Measurements from ENCODE around the gene PFN2.
"Not testable (repeated sequence)": the region's sequence is repeated elsewhere in the genome, so short reads cannot be mapped to it uniquely, and the experiment has no call there.

Gene PFN2

GRCh38 chr3:149970716-149971402 is at the start of gene PFN2:
Gene PFN2, minus strand, starts transcription at chr3:149970895. Its CDS starts 39 bp downstream, at chr3:149970856.
- Mint-ChIP-seq H3K36me3 (ENCODE audit: low read depth) (peaks cover 4% of the 10 kb centered on the region), H3K9me3 (no peaks in the 10 kb centered on the region), H3K27me3 (peaks cover 46% of the 10 kb centered on the region), H3K27ac (peak within 1 kb of the TSS; percentile 85), H3K4me1 (ENCODE audit: low read depth) (peaks cover 19% of the 10 kb centered on the region), H3K4me3 (peak within 1 kb of the TSS; percentile 83)
- peak; percentile 74 for DNase-seq

- Mint-ChIP-seq H3K4me3 (no peak overlapping the region), H3K36me3 (ENCODE audit: low read depth) (no peaks in the 10 kb centered on the region), H3K27me3 (peaks cover 21% of the 10 kb centered on the region), H3K9me3 (no peaks in the 10 kb centered on the region), H3K27ac (no peak overlapping the region), H3K4me1 (ENCODE audit: low read depth) (no peaks in the 10 kb centered on the region)
- no peak for DNase-seq
Measured at GRCh38 chr3:150015901-150016300, 45.2 kb upstream of the PFN2 start.

- Mint-ChIP-seq H3K27ac (no peak overlapping the region), H3K36me3 (ENCODE audit: low read depth) (no peaks in the 10 kb centered on the region), H3K4me3 (no peak overlapping the region), H3K4me1 (ENCODE audit: low read depth) (no peaks in the 10 kb centered on the region), H3K27me3 (peaks cover 12% of the 10 kb centered on the region), H3K9me3 (no peaks in the 10 kb centered on the region)
- no peak for DNase-seq
Measured at GRCh38 chr3:150014782-150015181, 44.1 kb upstream of the PFN2 start.

DNA sequence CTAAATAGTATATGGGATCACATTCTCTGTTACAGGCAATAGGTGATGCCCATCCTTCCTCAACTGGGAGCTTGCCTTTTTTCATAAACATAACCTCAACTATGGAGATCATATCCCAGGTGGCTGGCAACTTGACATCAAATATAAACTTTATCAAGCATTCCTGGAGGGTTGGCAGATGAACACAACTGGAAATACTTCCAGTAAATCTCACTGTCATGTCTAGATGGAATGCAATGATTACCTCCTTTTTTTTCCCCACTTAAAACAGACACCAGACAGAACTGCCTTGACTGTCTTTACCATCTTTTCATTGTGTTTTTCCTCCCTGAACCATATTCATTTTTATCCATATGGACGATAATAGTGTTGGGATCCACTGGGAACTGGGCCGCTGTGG is 43.1 kb upstream of the PFN2 start:
- no peaks in the 10 kb centered on the region for H3K9me3 Mint-ChIP-seq
- no peaks in the 10 kb centered on the region for H3K36me3 Mint-ChIP-seq (ENCODE audit: low read depth)
- no peak overlapping the region for H3K4me3 Mint-ChIP-seq
- H3K27ac Mint-ChIP-seq: no peak overlapping the region
- H3K4me1 Mint-ChIP-seq (ENCODE audit: low read depth): no peaks in the 10 kb centered on the region
- peaks cover 8% of the 10 kb centered on the region for H3K27me3 Mint-ChIP-seq
- no peak for DNase-seq

- H3K9me3 Mint-ChIP-seq: no peaks in the 10 kb centered on the region
- no peaks in the 10 kb centered on the region for H3K4me1 Mint-ChIP-seq (ENCODE audit: low read depth)
- H3K4me3 Mint-ChIP-seq: no peak overlapping the region
- H3K36me3 Mint-ChIP-seq (ENCODE audit: low read depth): no peaks in the 10 kb centered on the region
- H3K27ac Mint-ChIP-seq: no peak overlapping the region
- peaks cover 11% of the 10 kb centered on the region for H3K27me3 Mint-ChIP-seq
- DNase-seq: no peak
Measured at GRCh38 chr3:150006794-150007193, 36.1 kb upstream of the PFN2 start.

- Mint-ChIP-seq H3K27ac (no peak overlapping the region), H3K27me3 (peaks cover 11% of the 10 kb centered on the region), H3K36me3 (ENCODE audit: low read depth) (no peaks in the 10 kb centered on the region), H3K4me3 (no peak overlapping the region), H3K9me3 (no peaks in the 10 kb centered on the region), H3K4me1 (ENCODE audit: low read depth) (no peaks in the 10 kb centered on the region)
- no peak for DNase-seq
Measured at GRCh38 chr3:150005243-150006112, 34.8 kb upstream of the PFN2 start.

GRCh38 chr3:150000641-150001040 is 29.9 kb upstream of the PFN2 start:
- no peak overlapping the region for H3K4me3 Mint-ChIP-seq
- H3K27ac Mint-ChIP-seq: no peak overlapping the region
- no peak for DNase-seq
- H3K9me3 Mint-ChIP-seq: peaks cover 2% of the 10 kb centered on the region
- H3K27me3 Mint-ChIP-seq: peaks cover 9% of the 10 kb centered on the region
- no peaks in the 10 kb centered on the region for H3K36me3 Mint-ChIP-seq (ENCODE audit: low read depth)
- no peaks in the 10 kb centered on the region for H3K4me1 Mint-ChIP-seq (ENCODE audit: low read depth)

DNA sequence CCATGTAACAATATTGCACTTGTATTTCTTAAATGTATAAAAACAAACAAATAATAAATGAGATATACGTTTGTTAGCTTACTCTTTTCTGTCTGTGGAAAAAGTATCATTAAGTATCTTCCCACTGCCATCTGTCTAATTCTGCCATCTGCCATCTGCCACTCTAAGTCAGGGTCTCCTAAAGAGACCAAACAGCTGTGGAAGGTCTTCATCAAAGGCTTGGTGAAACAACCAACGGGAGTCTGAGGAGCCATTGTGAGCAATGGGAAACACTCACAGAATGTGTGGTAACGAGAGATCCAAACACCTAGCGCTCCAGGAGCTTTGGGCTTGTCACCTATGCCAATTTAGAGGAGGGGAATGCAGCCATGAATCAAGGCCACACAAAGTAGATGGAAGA is 28.7 kb upstream of the PFN2 start:
- Mint-ChIP-seq H3K9me3 (peaks cover 12% of the 10 kb centered on the region), H3K27ac (no peak overlapping the region), H3K36me3 (ENCODE audit: low read depth) (no peaks in the 10 kb centered on the region), H3K27me3 (peaks cover 9% of the 10 kb centered on the region), H3K4me1 (ENCODE audit: low read depth) (no peaks in the 10 kb centered on the region), H3K4me3 (no peak overlapping the region)
- no peak for DNase-seq

DNA sequence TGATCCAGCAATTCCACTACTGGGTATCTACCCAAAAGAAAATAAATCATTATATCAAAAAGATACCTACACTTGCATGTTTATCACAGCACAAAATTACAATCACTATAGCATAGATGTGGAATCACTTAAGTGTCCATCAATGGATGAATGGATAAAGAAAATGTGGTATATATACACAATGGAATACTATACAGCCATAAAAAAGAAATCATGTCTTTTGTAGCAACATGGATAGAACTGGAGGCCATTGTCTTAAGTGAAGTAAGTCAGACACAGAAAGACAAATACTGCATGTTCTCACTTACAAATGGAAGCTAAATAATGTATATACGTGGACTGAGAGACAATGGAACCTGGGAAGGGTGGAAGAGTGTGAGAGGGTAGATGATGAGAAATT is 28.3 kb upstream of the PFN2 start:
- peaks cover 12% of the 10 kb centered on the region for H3K9me3 Mint-ChIP-seq
- H3K36me3 Mint-ChIP-seq (ENCODE audit: low read depth): no peaks in the 10 kb centered on the region
- H3K27me3 Mint-ChIP-seq: peaks cover 9% of the 10 kb centered on the region

DNA sequence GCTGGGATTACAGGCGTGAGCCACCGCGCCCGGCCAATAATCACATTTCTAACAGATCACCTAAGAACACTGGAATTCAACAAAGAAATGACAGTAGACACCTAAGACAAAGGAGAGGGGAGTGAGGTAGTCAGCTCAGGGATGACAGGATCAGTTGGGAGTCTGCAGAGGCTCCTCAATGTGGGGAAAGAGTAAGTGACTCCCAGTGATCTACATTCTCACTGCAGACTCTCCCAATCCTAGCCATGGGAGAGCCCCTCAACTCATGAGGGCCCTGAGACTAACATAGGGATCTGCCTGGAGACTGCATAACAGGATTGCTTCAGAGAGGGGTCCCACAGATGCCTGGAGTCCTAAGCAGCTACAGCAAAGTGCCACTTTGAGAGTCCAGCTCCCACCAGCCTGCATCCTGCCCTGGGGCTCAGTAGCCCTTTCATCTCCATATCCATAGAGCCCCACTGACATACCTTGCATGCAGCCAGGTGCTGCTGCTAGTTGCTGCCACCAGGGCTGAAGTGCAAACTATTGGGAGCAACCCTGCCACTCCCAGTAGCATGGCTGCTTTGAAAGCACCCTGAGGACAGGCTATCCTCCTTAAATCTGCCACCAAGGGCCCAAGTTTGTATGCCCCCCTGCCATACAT is 21.8 kb upstream of the PFN2 start:
- Mint-ChIP-seq H3K27me3 (peaks cover 20% of the 10 kb centered on the region), H3K27ac (no peak overlapping the region), H3K4me1 (ENCODE audit: low read depth) (no peaks in the 10 kb centered on the region), H3K4me3 (no peak overlapping the region), H3K9me3 (peaks cover 17% of the 10 kb centered on the region), H3K36me3 (ENCODE audit: low read depth) (no peaks in the 10 kb centered on the region)
- DNase-seq: no peak

More for the DNA sequence above, 28.3 kb upstream of the PFN2 start:
- Mint-ChIP-seq H3K27ac (no peak overlapping the region), H3K4me1 (ENCODE audit: low read depth) (no peaks in the 10 kb centered on the region), H3K4me3 (no peak overlapping the region)
- DNase-seq: no peak

DNA sequence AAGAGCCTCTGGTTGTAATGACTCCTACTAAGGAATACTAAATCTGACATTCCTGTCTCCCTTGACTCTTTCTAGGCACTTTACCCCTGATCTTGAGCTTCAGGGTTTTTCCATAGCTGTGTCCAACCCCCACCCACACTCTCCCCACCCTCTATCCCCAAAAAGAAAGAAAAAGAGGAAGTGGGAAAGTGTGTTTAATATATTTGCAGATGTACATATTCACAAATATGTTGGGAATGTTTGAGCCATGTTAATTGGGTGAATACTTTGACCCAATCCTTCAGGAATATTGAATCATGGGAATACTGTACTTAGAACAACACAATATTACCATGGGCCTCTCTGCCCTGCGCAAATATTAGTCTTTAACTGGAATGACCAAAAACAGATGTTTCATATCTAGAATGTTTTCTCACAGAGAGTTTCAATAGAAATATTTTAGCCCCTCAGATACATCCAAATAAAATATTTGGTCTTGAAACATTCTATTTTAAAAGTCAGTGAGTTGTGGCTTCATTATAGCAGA is 19.8 kb upstream of the PFN2 start:
- Mint-ChIP-seq H3K4me1 (ENCODE audit: low read depth) (no peaks in the 10 kb centered on the region), H3K27me3 (peaks cover 31% of the 10 kb centered on the region), H3K4me3 (no peak overlapping the region)

DNA sequence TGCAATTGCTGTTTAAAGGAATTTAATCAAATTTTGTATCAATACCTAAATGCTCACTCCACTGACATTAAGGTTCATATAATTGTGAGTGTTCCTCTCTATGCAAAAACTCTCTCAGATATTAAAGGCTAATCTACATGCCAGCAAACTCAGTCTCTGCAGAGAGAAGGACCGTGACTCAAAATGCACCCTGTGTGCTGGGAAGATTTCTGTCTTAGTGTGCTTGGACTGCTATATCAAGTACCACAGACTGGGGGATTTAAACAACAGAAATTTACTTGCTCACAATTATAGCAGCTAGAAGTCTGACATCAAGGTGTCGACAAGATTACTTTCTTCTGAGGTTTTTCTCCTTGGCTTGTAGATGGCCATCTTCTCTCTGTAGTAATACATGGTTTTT is 18.6 kb upstream of the PFN2 start:
- Mint-ChIP-seq H3K9me3 (peaks cover 5% of the 10 kb centered on the region), H3K27me3 (peaks cover 33% of the 10 kb centered on the region), H3K27ac (no peak overlapping the region), H3K36me3 (ENCODE audit: low read depth) (no peaks in the 10 kb centered on the region), H3K4me1 (ENCODE audit: low read depth) (no peaks in the 10 kb centered on the region), H3K4me3 (no peak overlapping the region)
- no peak for DNase-seq

More for the DNA sequence above, 19.8 kb upstream of the PFN2 start:
- H3K36me3 Mint-ChIP-seq (ENCODE audit: low read depth): no peaks in the 10 kb centered on the region
- DNase-seq: no peak
- H3K9me3 Mint-ChIP-seq: peaks cover 13% of the 10 kb centered on the region
- no peak overlapping the region for H3K27ac Mint-ChIP-seq

GRCh38 chr3:149983628-149984027 is 12.9 kb upstream of the PFN2 start:
- no peak overlapping the region for H3K27ac Mint-ChIP-seq
- no peak for DNase-seq
- H3K9me3 Mint-ChIP-seq: no peaks in the 10 kb centered on the region
- H3K27me3 Mint-ChIP-seq: peaks cover 22% of the 10 kb centered on the region
- H3K36me3 Mint-ChIP-seq (ENCODE audit: low read depth): no peaks in the 10 kb centered on the region
- no peak overlapping the region for H3K4me3 Mint-ChIP-seq
- H3K4me1 Mint-ChIP-seq (ENCODE audit: low read depth): no peaks in the 10 kb centered on the region

DNA sequence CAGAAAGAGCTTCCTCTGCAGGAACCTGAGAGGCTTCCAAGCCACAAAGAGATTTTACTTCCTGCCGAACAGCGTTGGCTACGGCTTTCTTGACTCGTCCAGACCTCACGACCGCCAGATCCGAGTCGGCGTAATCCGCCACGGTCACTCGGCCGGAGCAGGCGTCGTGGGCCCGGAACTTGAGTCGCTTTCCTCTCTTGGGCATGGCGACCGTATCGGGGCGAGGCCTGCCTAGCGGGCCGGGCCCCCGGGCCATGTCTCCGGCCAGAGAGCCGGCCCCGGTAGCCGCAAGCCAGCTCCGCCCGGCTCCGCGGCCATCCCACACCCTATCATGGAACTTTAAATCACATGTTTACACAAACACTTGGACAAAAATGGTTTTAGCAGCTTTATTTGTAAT is 12.4 kb upstream of the PFN2 start:
- not testable (repeated sequence) for H3K9me3 Mint-ChIP-seq; H3K4me1 Mint-ChIP-seq (ENCODE audit: low read depth); DNase-seq; H3K4me3 Mint-ChIP-seq; H3K36me3 Mint-ChIP-seq (ENCODE audit: low read depth); H3K27ac Mint-ChIP-seq
- peaks cover 23% of the 10 kb centered on the region for H3K27me3 Mint-ChIP-seq
